MM.1S (cell line): Measurements from ENCODE around the gene NXPH1.

Source experiments
- DNase-seq: peaks from one replicate; pipeline ENCODE4 v3.0.0-alpha.2; 2015
- H2AFZ ChIP-seq: fragments of 300-600 bp; sonication (generic); 2 replicates; pipeline ENCODE4 v1.6.0; 2016; ENCODE audit warnings: antibody characterized with exemption, low read length
- H3F3A ChIP-seq: fragments of 300-600 bp; sonication (generic); 2 replicates; pipeline ENCODE4 v1.6.1; 2016; ENCODE audit warnings: mild to moderate bottlenecking, antibody characterized with exemption, low read length, moderate library complexity, mixed read lengths; ENCODE audit not compliant: insufficient read depth
- H3K27ac ChIP-seq: fragments of 300-600 bp; sonication (generic); 2 replicates; pipeline ENCODE4 v1.5.1; 2016; ENCODE audit warnings: mild to moderate bottlenecking, low read length
- H3K27me3 ChIP-seq: fragments of 300-600 bp; sonication (generic); replicated peaks from 2 replicates; pipeline ENCODE4 v1.6.0; 2016; ENCODE audit warnings: low read length; ENCODE audit not compliant: insufficient read depth
- H3K36me3 ChIP-seq: fragments of 300-600 bp; sonication (generic); replicated peaks from 2 replicates; pipeline ENCODE4 v1.6.1; 2016; ENCODE audit warnings: mild to moderate bottlenecking, low read length, mixed read lengths; ENCODE audit not compliant: insufficient read depth
- H3K4me1 ChIP-seq: fragments of 300-600 bp; sonication (generic); 2 replicates; pipeline ENCODE4 v1.6.1; 2016; ENCODE audit warnings: low read length, mixed read lengths
- H3K4me2 ChIP-seq: fragments of 300-600 bp; sonication (generic); 2 replicates; pipeline ENCODE4 v1.6.0; 2016; ENCODE audit warnings: low read depth, low read length
- H3K4me3 ChIP-seq: fragments of 300-600 bp; sonication (generic); 2 replicates; pipeline ENCODE4 v1.5.1; 2016; ENCODE audit warnings: low read length, mixed read lengths
- H3K79me2 ChIP-seq: fragments of 300-600 bp; sonication (generic); 2 replicates; pipeline ENCODE4 v1.6.1; 2016; ENCODE audit warnings: mixed run types, low read length, mixed read lengths
- H3K9ac ChIP-seq: fragments of 300-600 bp; sonication (generic); 2 replicates; pipeline ENCODE4 v1.6.1; 2016; ENCODE audit warnings: low read length, mixed read lengths
- H3K9me2 ChIP-seq: fragments of 300-600 bp; sonication (generic); replicated peaks from 2 replicates; pipeline ENCODE4 v1.6.1; 2016; ENCODE audit warnings: mild to moderate bottlenecking, low read length, mixed read lengths; ENCODE audit not compliant: insufficient read depth
- H3K9me3 ChIP-seq: fragments of 300-600 bp; sonication (generic); replicated peaks from 2 replicates; pipeline ENCODE4 v1.6.1; 2016; ENCODE audit warnings: mild to moderate bottlenecking, low read length, mixed read lengths; ENCODE audit not compliant: insufficient read depth
- H4K20me1 ChIP-seq: fragments of 300-600 bp; sonication (generic); 2 replicates; pipeline ENCODE4 v1.6.1; 2016; ENCODE audit warnings: mild to moderate bottlenecking, low read length, moderate library complexity, mixed read lengths; ENCODE audit not compliant: insufficient read depth
- EZH2 ChIP-seq: fragments of 300-600 bp; sonication (generic); optimal IDR thresholded peaks from 2 replicates; pipeline ENCODE3; 2017; ENCODE audit warnings: low read depth, mild to moderate bottlenecking, antibody characterized with exemption, low read length, mixed read lengths
- EZH2phosphoT487 ChIP-seq: fragments of 300-600 bp; sonication (generic); IDR thresholded peaks from 2 replicates; pipeline ENCODE4 v1.6.1; 2018; ENCODE audit warnings: antibody characterized with exemption, low read length
- TF ChIP-seq, protein P1 (sequence below): fragments of 300-600 bp; sonication (generic); IDR thresholded peaks from 2 replicates; pipeline ENCODE4 v1.5.1; 2016; ENCODE audit warnings: antibody characterized with exemption, low read length, mixed read lengths

Gene NXPH1

DNA sequence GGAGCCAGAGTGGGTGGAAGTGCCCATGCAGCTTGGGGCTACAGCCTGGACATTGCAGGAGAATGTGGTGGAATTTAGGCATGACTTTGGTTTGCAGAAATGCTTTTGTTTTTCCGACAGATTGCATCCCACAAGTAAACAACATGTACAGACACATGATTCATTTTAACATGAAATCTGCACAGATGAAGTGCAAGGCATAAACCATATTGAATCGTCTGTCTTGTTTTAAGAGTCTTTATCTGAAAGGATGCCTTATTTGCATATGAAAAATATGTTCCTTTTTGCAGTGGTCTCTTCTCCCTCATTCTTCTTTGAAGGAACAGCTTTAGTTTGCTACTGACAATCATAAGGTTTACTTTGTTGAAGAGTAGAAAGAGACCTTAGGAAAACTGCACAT, 94.9 kb downstream of the NXPH1 start:
- TF ChIP-seq, protein P1, sequence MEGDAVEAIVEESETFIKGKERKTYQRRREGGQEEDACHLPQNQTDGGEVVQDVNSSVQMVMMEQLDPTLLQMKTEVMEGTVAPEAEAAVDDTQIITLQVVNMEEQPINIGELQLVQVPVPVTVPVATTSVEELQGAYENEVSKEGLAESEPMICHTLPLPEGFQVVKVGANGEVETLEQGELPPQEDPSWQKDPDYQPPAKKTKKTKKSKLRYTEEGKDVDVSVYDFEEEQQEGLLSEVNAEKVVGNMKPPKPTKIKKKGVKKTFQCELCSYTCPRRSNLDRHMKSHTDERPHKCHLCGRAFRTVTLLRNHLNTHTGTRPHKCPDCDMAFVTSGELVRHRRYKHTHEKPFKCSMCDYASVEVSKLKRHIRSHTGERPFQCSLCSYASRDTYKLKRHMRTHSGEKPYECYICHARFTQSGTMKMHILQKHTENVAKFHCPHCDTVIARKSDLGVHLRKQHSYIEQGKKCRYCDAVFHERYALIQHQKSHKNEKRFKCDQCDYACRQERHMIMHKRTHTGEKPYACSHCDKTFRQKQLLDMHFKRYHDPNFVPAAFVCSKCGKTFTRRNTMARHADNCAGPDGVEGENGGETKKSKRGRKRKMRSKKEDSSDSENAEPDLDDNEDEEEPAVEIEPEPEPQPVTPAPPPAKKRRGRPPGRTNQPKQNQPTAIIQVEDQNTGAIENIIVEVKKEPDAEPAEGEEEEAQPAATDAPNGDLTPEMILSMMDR, result no peak
- TF ChIP-seq EZH2phosphoT487 (no peak), EZH2 (no peak)

DNA sequence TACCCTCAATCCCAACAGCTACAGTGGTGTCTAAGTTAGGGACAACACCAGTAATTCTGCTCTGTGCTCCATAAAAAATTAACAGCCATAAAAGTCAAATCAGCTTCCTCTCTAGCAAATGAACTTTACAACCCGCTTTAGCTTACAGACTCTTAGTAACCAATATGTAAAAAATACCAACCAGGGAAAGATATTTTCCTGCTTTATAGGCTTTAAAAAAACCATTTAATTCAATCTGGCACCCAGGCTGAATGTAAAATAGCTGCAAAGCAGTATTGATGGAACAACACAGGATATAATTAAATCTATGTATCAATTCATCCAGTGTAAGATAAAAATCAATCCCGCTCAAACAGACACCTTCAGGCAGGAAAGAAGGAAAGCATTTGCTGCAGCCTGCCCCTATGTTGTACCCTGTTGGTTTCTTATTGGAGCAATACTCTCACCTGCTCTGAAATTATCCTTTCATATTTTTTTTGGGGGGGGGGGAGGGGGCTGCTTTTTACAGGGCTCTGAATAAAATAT, 98.6 kb downstream of the NXPH1 start:
- TF ChIP-seq, protein P1, result no peak
- TF ChIP-seq EZH2phosphoT487, result no peak
- TF ChIP-seq EZH2, result no peak
- no peaks in the 10 kb centered on the region for H3K79me2 ChIP-seq
- DNase-seq, result no peak

More for the DNA sequence above, 94.9 kb downstream of the NXPH1 start:
- Histone ChIP-seq H3K9ac (no peak overlapping the region), H3K4me1 (no peaks in the 10 kb centered on the region), H3K4me2 (no peak overlapping the region), H3F3A (no peaks in the 10 kb centered on the region), H3K4me3 (no peak overlapping the region), H3K36me3 (no peaks in the 10 kb centered on the region), H3K27me3 (no peaks in the 10 kb centered on the region), H3K9me3 (no peaks in the 10 kb centered on the region), H3K79me2 (no peaks in the 10 kb centered on the region), H4K20me1 (no peaks in the 10 kb centered on the region), H3K9me2 (no peaks in the 10 kb centered on the region), H2AFZ (no peak overlapping the region), H3K27ac (no peak overlapping the region)
- no peak for DNase-seq

DNA sequence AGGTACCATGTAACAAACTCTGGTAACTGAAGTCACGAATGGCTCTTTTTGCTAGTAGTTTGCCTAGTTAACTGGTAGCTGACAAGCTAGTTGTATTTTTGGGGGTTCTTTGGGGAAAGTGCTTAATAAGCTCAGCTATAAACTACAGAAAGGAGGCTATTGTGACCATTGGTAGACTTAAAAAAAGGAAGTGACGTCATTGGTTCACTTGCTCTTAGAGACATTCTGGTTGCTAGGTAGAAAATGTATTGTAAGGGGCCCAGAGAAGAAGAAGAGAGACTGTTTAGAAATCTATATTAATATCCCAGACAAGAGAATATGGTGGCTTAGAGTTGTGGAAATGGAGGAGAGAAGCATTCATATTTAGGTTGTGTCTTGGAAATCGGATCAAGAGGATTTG, 103.0 kb downstream of the NXPH1 start:
- H3F3A ChIP-seq, result no peaks in the 10 kb centered on the region
- H3K9me3 ChIP-seq, result no peaks in the 10 kb centered on the region
- no peak overlapping the region for H3K4me3 ChIP-seq
- H3K27me3 ChIP-seq, result no peaks in the 10 kb centered on the region
- DNase-seq, result no peak
- H3K9me2 ChIP-seq, result no peaks in the 10 kb centered on the region
- H3K79me2 ChIP-seq, result no peaks in the 10 kb centered on the region
- H3K9ac ChIP-seq, result no peak overlapping the region
- H4K20me1 ChIP-seq, result no peaks in the 10 kb centered on the region
- no peaks in the 10 kb centered on the region for H3K4me1 ChIP-seq
- H3K4me2 ChIP-seq, result no peak overlapping the region
- H3K36me3 ChIP-seq, result no peaks in the 10 kb centered on the region
- H3K27ac ChIP-seq, result no peak overlapping the region
- TF ChIP-seq, protein P1, result no peak
- H2AFZ ChIP-seq, result no peak overlapping the region

More for the DNA sequence above, 98.6 kb downstream of the NXPH1 start:
- H3K4me1 ChIP-seq, result no peaks in the 10 kb centered on the region
- H2AFZ ChIP-seq, result no peak overlapping the region
- no peaks in the 10 kb centered on the region for H3K36me3 ChIP-seq
- no peaks in the 10 kb centered on the region for H3K9me2 ChIP-seq
- no peaks in the 10 kb centered on the region for H3K27me3 ChIP-seq
- no peak overlapping the region for H3K4me2 ChIP-seq
- H3K27ac ChIP-seq, result no peak overlapping the region
- H3K4me3 ChIP-seq, result no peak overlapping the region
- no peaks in the 10 kb centered on the region for H3K9me3 ChIP-seq
- no peaks in the 10 kb centered on the region for H4K20me1 ChIP-seq
- H3F3A ChIP-seq, result no peaks in the 10 kb centered on the region
- H3K9ac ChIP-seq, result no peak overlapping the region
